HCT116 (cell line): ENCODE results near the gene PAPPA2. TPM values are rescaled to one million over a fixed set of nuclear protein-coding genes. Genes with fewer than 3 reads are reported as not detected.

Experiments
- ATAC-seq: fragments of 200-7000 bp; cut with Tn5 transposase; 2 replicates; pipeline ENCODE4 v1.9.1; 2020; ENCODE audit warnings: mild to moderate bottlenecking, moderate library complexity
- BruUV-seq: library from RNA; stranded (reverse); fragments of 400-500 nt; replicated peaks from 2 replicates; lab custom pipeline; 2021; lab: Mats Ljungman, UMichigan
- CTCF ChIA-PET: fragments of 300-600 bp; sonication (Branson Sonifier 250); formaldehyde crosslinking; loops from one replicate; lab custom pipeline; 2021; ENCODE audit warnings: antibody characterized with exemption; lab: Charles Lee
- POLR2A ChIA-PET: fragments of 300-600, 350-600 bp; sonication (Branson Sonifier 250); formaldehyde crosslinking; loops from one replicate; lab custom pipeline; 2021; ENCODE audit warnings: antibody characterized with exemption; lab: Charles Lee
- RAD21 ChIA-PET, 2 experiments: fragments of 300-600 bp; sonication (Branson Sonifier 250); formaldehyde crosslinking; loops; one replicate each; lab custom pipeline; 2023; ENCODE audit warnings: low total read pairs in 2 of 2; ENCODE audit not compliant: uncharacterized antibody in 2 of 2, unreplicated experiment in 2 of 2, low non-redundant PET in 1 of 2; lab: Charles Lee
- DNase-seq: peaks from one replicate; pipeline ENCODE4 v3.0.0-alpha.2; 2010; ENCODE audit warnings: low read depth, low spot score
- H2AFZ ChIP-seq: fragments of 200-600 bp; shearing (Covaris generic), sonication (generic); 2 replicates; pipeline ENCODE4 v1.6.1; 2017; ENCODE audit warnings: low read depth, mixed run types, mixed read lengths, antibody characterized with exemption, low read length; ENCODE audit not compliant: poor library complexity, severe bottlenecking
- H3K27ac ChIP-seq: 2 replicates; pipeline ENCODE4 v1.5.1; 2012; ENCODE audit warnings: low read depth, low read length
- H3K27me3 ChIP-seq: fragments of 200-600 bp; sonication (generic); 2 replicates; pipeline ENCODE4 v1.6.1; 2016; ENCODE audit warnings: mixed run types, low read length, mixed read lengths; ENCODE audit not compliant: insufficient read depth
- H3K36me3 ChIP-seq, 2 experiments: fragments of 200-500 bp in 1 of 2; fragments of 200-600 bp in 1 of 2; sonication (Bioruptor generic) in 1 of 2; sonication (generic) in 1 of 2; 2 replicates each; pipeline versions ENCODE4 v1.5.1 to v1.6.1; 2014 to 2016; ENCODE audit warnings: low read length in 2 of 2, inconsistent platforms in 1 of 2, mixed read lengths in 1 of 2, mixed run types in 1 of 2; ENCODE audit not compliant: insufficient read depth in 2 of 2, control insufficient read depth in 1 of 2
- H3K4me1 ChIP-seq, 2 experiments: fragments of 200-600 bp in 1 of 2; sonication (generic) in 1 of 2; 2 replicates each; pipeline versions ENCODE4 v1.5.1 to v1.6.1; 2012 to 2017; ENCODE audit warnings: low read length in 2 of 2, inconsistent platforms in 1 of 2, mild to moderate bottlenecking in 1 of 2, mixed read lengths in 1 of 2, mixed run types in 1 of 2, moderate library complexity in 1 of 2; ENCODE audit not compliant: insufficient read depth in 2 of 2, control insufficient read depth in 1 of 2
- H3K4me2 ChIP-seq: fragments of 200-600 bp; sonication (generic); 2 replicates; pipeline ENCODE4 v1.6.1; 2017; ENCODE audit warnings: mixed run types, low read length, mixed read lengths
- H3K4me3 ChIP-seq, 2 experiments: fragments of 200-600 bp in 1 of 2; sonication (generic) in 1 of 2; replicated peaks in 1 of 2; 2 replicates each; pipeline ENCODE4 v1.5.1; 2011 to 2016; ENCODE audit warnings: low read length in 2 of 2, control low read depth in 1 of 2, low read depth in 1 of 2, mild to moderate bottlenecking in 1 of 2, mixed read lengths in 1 of 2, mixed run types in 1 of 2
- H3K79me2 ChIP-seq: fragments of 200-600 bp; sonication (generic); 2 replicates; pipeline ENCODE4 v1.6.1; 2017; ENCODE audit warnings: mild to moderate bottlenecking, mixed run types, low read length, moderate library complexity, mixed read lengths; ENCODE audit not compliant: insufficient read depth
- H3K9ac ChIP-seq: fragments of 200-600 bp; sonication (generic); 2 replicates; pipeline ENCODE4 v1.6.1; 2016; ENCODE audit warnings: low read length, mixed read lengths
- H3K9me2 ChIP-seq: fragments of 200-600 bp; sonication (generic), shearing (Covaris generic); 2 replicates; pipeline ENCODE4 v1.6.1; 2017; ENCODE audit warnings: mixed run types, mild to moderate bottlenecking, moderate library complexity; ENCODE audit not compliant: insufficient read depth
- H3K9me3 ChIP-seq, 2 experiments: fragments of 200-500 bp in 1 of 2; fragments of 200-600 bp in 1 of 2; sonication (Bioruptor generic) in 1 of 2; sonication (generic) in 1 of 2; 2 replicates each; pipeline ENCODE4 v1.6.1; 2014 to 2017; ENCODE audit warnings: low read length in 2 of 2, mixed read lengths in 2 of 2, inconsistent platforms in 1 of 2, low read depth in 1 of 2, mild to moderate bottlenecking in 1 of 2, mixed run types in 1 of 2, moderate library complexity in 1 of 2; ENCODE audit not compliant: control insufficient read depth in 1 of 2, insufficient read depth in 1 of 2
- H4K20me1 ChIP-seq: fragments of 200-600 bp; sonication (generic), shearing (Covaris generic); 2 replicates; pipeline ENCODE4 v1.6.1; 2017; ENCODE audit warnings: mixed run types, mild to moderate bottlenecking, moderate library complexity; ENCODE audit not compliant: insufficient read depth
- REST ChIP-seq: IDR thresholded peaks from 2 replicates; pipeline ENCODE4 v1.6.1; 2012; ENCODE audit warnings: low read depth
- SIN3A ChIP-seq: IDR thresholded peaks from 2 replicates; pipeline ENCODE4 v1.6.1; 2012; ENCODE audit warnings: low read depth
- YY1 ChIP-seq: IDR thresholded peaks from 2 replicates; pipeline ENCODE4 v1.6.1; 2011; ENCODE audit warnings: low read length, low read depth, moderate library complexity, mild to moderate bottlenecking; ENCODE audit not compliant: insufficient replicate concordance; ENCODE audit errors: extremely low read depth
- ZFX ChIP-seq: fragments of 450-650 bp; IDR thresholded peaks from 2 replicates; pipeline ENCODE4 v1.6.1; 2017
- intact Hi-C: fragments of 100-400 bp; cut with micrococcal nuclease; formaldehyde crosslinking; loops from 2 replicates; pipeline ENCODE4 v1.10.0; 2022
- total RNA-seq: library from RNA; stranded (reverse); gene quantifications from one replicate; pipeline ENCODE4 v1.2.1, GENCODE V29; 2021; ENCODE audit not compliant: unreplicated experiment

PAPPA2 gene
- total RNA-seq, 1 experiment from 2014 or later, result not detected

- no peak for TF ChIP-seq ZFX
- no peak for TF ChIP-seq REST
- DNase-seq (no peak), ATAC-seq (no peak)
- no peak overlapping the region for H3K4me2 ChIP-seq
- BruUV-seq, result no TSS peak
- ChIA-PET CTCF (no interaction called here), RAD21 (no interaction called here), POLR2A (no interaction called here)
- intact Hi-C loops, result no loop called here
- no peak overlapping the region for H2AFZ ChIP-seq
- H3K27ac ChIP-seq, result no peak overlapping the region
- H3K4me3 ChIP-seq, result no peak overlapping the region
- no peaks in the 10 kb centered on the region for H3K79me2 ChIP-seq
- H3K9ac ChIP-seq, result no peak overlapping the region
- no peaks in the 10 kb centered on the region for H3K4me1 ChIP-seq
- no peaks in the 10 kb centered on the region for H3K9me3 ChIP-seq
- H4K20me1 ChIP-seq, result no peaks in the 10 kb centered on the region
- H3K36me3 ChIP-seq, result no peaks in the 10 kb centered on the region
- H3K9me2 ChIP-seq, result no peaks in the 10 kb centered on the region
- H3K27me3 ChIP-seq, result peaks cover 11% of the 10 kb centered on the region; the same call in 1 of the 2 replicates
Observed at GRCh38 chr1:176854758-176855745, 392.1 kb downstream of the PAPPA2 start.

- intact Hi-C loops, result no loop called here
- Histone ChIP-seq H3K79me2 (no peaks in the 10 kb centered on the region), H3K4me3 (no peak overlapping the region), H3K36me3 (no peaks in the 10 kb centered on the region), H3K9ac (no peak overlapping the region), H3K9me2 (no peaks in the 10 kb centered on the region), H3K4me1 (no peaks in the 10 kb centered on the region), H3K4me2 (no peak overlapping the region), H2AFZ (no peak overlapping the region), H3K27ac (no peak overlapping the region), H3K27me3 (peaks cover 11% of the 10 kb centered on the region; the same call in 1 of the 2 replicates), H3K9me3 (no peaks in the 10 kb centered on the region), H4K20me1 (no peaks in the 10 kb centered on the region)
- TF ChIP-seq SIN3A, result no peak
- TF ChIP-seq YY1, result no peak
- ChIA-PET RAD21 (no interaction called here), CTCF (no interaction called here), POLR2A (no interaction called here)
- DNase-seq (no peak), ATAC-seq (no peak)
- no TSS peak for BruUV-seq
Observed at GRCh38 chr1:176857632-176858031, 394.7 kb downstream of the PAPPA2 start.
